HCT116 (cell line): Measurements from ENCODE around the gene PLA2G4C. TPM values are rescaled to one million over a fixed set of nuclear protein-coding genes. Genes with fewer than 3 reads are reported as not detected.

Experiments
- ATAC-seq: fragments of 200-7000 bp; cut with Tn5 transposase; 2 replicates; pipeline ENCODE4 v1.9.1; 2020; ENCODE audit warnings: mild to moderate bottlenecking, moderate library complexity
- BruUV-seq: library from RNA; stranded (reverse); fragments of 400-500 nt; replicated peaks from 2 replicates; lab custom pipeline; 2021; lab: Mats Ljungman, UMichigan
- CTCF ChIA-PET: fragments of 300-600 bp; sonication (Branson Sonifier 250); formaldehyde crosslinking; loops from one replicate; lab custom pipeline; 2021; ENCODE audit warnings: antibody characterized with exemption; lab: Charles Lee
- POLR2A ChIA-PET: fragments of 300-600, 350-600 bp; sonication (Branson Sonifier 250); formaldehyde crosslinking; loops from one replicate; lab custom pipeline; 2021; ENCODE audit warnings: antibody characterized with exemption; lab: Charles Lee
- RAD21 ChIA-PET, 2 experiments: fragments of 300-600 bp; sonication (Branson Sonifier 250); formaldehyde crosslinking; loops; one replicate each; lab custom pipeline; 2023; ENCODE audit warnings: low total read pairs in 2 of 2; ENCODE audit not compliant: uncharacterized antibody in 2 of 2, unreplicated experiment in 2 of 2, low non-redundant PET in 1 of 2; lab: Charles Lee
- DNase-seq: peaks from one replicate; pipeline ENCODE4 v3.0.0-alpha.2; 2010; ENCODE audit warnings: low read depth, low spot score
- H2AFZ ChIP-seq: fragments of 200-600 bp; shearing (Covaris generic), sonication (generic); 2 replicates; pipeline ENCODE4 v1.6.1; 2017; ENCODE audit warnings: low read depth, mixed run types, mixed read lengths, antibody characterized with exemption, low read length; ENCODE audit not compliant: poor library complexity, severe bottlenecking
- H3K27ac ChIP-seq: 2 replicates; pipeline ENCODE4 v1.5.1; 2012; ENCODE audit warnings: low read depth, low read length
- H3K27me3 ChIP-seq: fragments of 200-600 bp; sonication (generic); 2 replicates; pipeline ENCODE4 v1.6.1; 2016; ENCODE audit warnings: mixed run types, low read length, mixed read lengths; ENCODE audit not compliant: insufficient read depth
- H3K36me3 ChIP-seq, 2 experiments: fragments of 200-500 bp in 1 of 2; fragments of 200-600 bp in 1 of 2; sonication (Bioruptor generic) in 1 of 2; sonication (generic) in 1 of 2; 2 replicates each; pipeline versions ENCODE4 v1.5.1 to v1.6.1; 2014 to 2016; ENCODE audit warnings: low read length in 2 of 2, inconsistent platforms in 1 of 2, mixed read lengths in 1 of 2, mixed run types in 1 of 2; ENCODE audit not compliant: insufficient read depth in 2 of 2, control insufficient read depth in 1 of 2
- H3K4me1 ChIP-seq, 2 experiments: fragments of 200-600 bp in 1 of 2; sonication (generic) in 1 of 2; 2 replicates each; pipeline versions ENCODE4 v1.5.1 to v1.6.1; 2012 to 2017; ENCODE audit warnings: low read length in 2 of 2, inconsistent platforms in 1 of 2, mild to moderate bottlenecking in 1 of 2, mixed read lengths in 1 of 2, mixed run types in 1 of 2, moderate library complexity in 1 of 2; ENCODE audit not compliant: insufficient read depth in 2 of 2, control insufficient read depth in 1 of 2
- H3K4me2 ChIP-seq: fragments of 200-600 bp; sonication (generic); 2 replicates; pipeline ENCODE4 v1.6.1; 2017; ENCODE audit warnings: mixed run types, low read length, mixed read lengths
- H3K4me3 ChIP-seq, 2 experiments: fragments of 200-600 bp in 1 of 2; sonication (generic) in 1 of 2; replicated peaks in 1 of 2; 2 replicates each; pipeline ENCODE4 v1.5.1; 2011 to 2016; ENCODE audit warnings: low read length in 2 of 2, control low read depth in 1 of 2, low read depth in 1 of 2, mild to moderate bottlenecking in 1 of 2, mixed read lengths in 1 of 2, mixed run types in 1 of 2
- H3K79me2 ChIP-seq: fragments of 200-600 bp; sonication (generic); 2 replicates; pipeline ENCODE4 v1.6.1; 2017; ENCODE audit warnings: mild to moderate bottlenecking, mixed run types, low read length, moderate library complexity, mixed read lengths; ENCODE audit not compliant: insufficient read depth
- H3K9ac ChIP-seq: fragments of 200-600 bp; sonication (generic); 2 replicates; pipeline ENCODE4 v1.6.1; 2016; ENCODE audit warnings: low read length, mixed read lengths
- H3K9me2 ChIP-seq: fragments of 200-600 bp; sonication (generic), shearing (Covaris generic); 2 replicates; pipeline ENCODE4 v1.6.1; 2017; ENCODE audit warnings: mixed run types, mild to moderate bottlenecking, moderate library complexity; ENCODE audit not compliant: insufficient read depth
- H3K9me3 ChIP-seq, 2 experiments: fragments of 200-500 bp in 1 of 2; fragments of 200-600 bp in 1 of 2; sonication (Bioruptor generic) in 1 of 2; sonication (generic) in 1 of 2; 2 replicates each; pipeline ENCODE4 v1.6.1; 2014 to 2017; ENCODE audit warnings: low read length in 2 of 2, mixed read lengths in 2 of 2, inconsistent platforms in 1 of 2, low read depth in 1 of 2, mild to moderate bottlenecking in 1 of 2, mixed run types in 1 of 2, moderate library complexity in 1 of 2; ENCODE audit not compliant: control insufficient read depth in 1 of 2, insufficient read depth in 1 of 2
- H4K20me1 ChIP-seq: fragments of 200-600 bp; sonication (generic), shearing (Covaris generic); 2 replicates; pipeline ENCODE4 v1.6.1; 2017; ENCODE audit warnings: mixed run types, mild to moderate bottlenecking, moderate library complexity; ENCODE audit not compliant: insufficient read depth
- ATF3 ChIP-seq: IDR thresholded peaks from 2 replicates; pipeline ENCODE4 v1.6.1; 2012
- CEBPB ChIP-seq: IDR thresholded peaks from 2 replicates; pipeline ENCODE4 v1.6.1; 2012; ENCODE audit warnings: low read depth
- CTCF ChIP-seq, 3 experiments: fragments of 200-600 bp in 1 of 3; sonication (generic) in 1 of 3; IDR thresholded peaks in 2 of 3; conservative IDR thresholded peaks in 1 of 3; 2 replicates each; pipeline ENCODE4 v1.5.1; 2012 to 2017; ENCODE audit warnings: low read depth in 2 of 3, low read length in 2 of 3, antibody characterized with exemption in 1 of 3, borderline replicate concordance in 1 of 3, control low read depth in 1 of 3, mild to moderate bottlenecking in 1 of 3, mixed read lengths in 1 of 3, mixed run types in 1 of 3, moderate library complexity in 1 of 3; ENCODE audit not compliant: insufficient read depth in 1 of 3
- EGR1 ChIP-seq: IDR thresholded peaks from 2 replicates; pipeline ENCODE4 v1.6.1; 2012; ENCODE audit warnings: low read depth
- ELF1 ChIP-seq: IDR thresholded peaks from 2 replicates; pipeline ENCODE4 v1.6.1; 2012; ENCODE audit warnings: low read depth, borderline replicate concordance
- EZH2 ChIP-seq: fragments of 200-600 bp; sonication (generic); IDR thresholded peaks from 2 replicates; pipeline ENCODE4 v1.6.1; 2017; ENCODE audit warnings: antibody characterized with exemption, mixed run types
- EZH2phosphoT487 ChIP-seq: fragments of 200-600 bp; IDR thresholded peaks from 2 replicates; pipeline ENCODE4 v1.6.1; 2018; ENCODE audit warnings: antibody characterized with exemption, borderline replicate concordance
- MAX ChIP-seq: IDR thresholded peaks from 2 replicates; pipeline ENCODE4 v1.6.1; 2012
- POLR2A ChIP-seq: IDR thresholded peaks from 2 replicates; pipeline ENCODE4 v1.7.0; 2011; ENCODE audit warnings: borderline replicate concordance; ENCODE audit not compliant: insufficient read depth, insufficient read length; ENCODE audit errors: extremely low read depth
- POLR2AphosphoS5 ChIP-seq: IDR thresholded peaks from 2 replicates; pipeline ENCODE4 v1.6.1; 2011; ENCODE audit warnings: mild to moderate bottlenecking, low read depth, low read length, moderate library complexity
- RAD21 ChIP-seq: IDR thresholded peaks from 2 replicates; pipeline ENCODE4 v1.6.1; 2012; ENCODE audit warnings: low read depth, mild to moderate bottlenecking
- REST ChIP-seq: IDR thresholded peaks from 2 replicates; pipeline ENCODE4 v1.6.1; 2012; ENCODE audit warnings: low read depth
- SIN3A ChIP-seq: IDR thresholded peaks from 2 replicates; pipeline ENCODE4 v1.6.1; 2012; ENCODE audit warnings: low read depth
- SP1 ChIP-seq: IDR thresholded peaks from 2 replicates; pipeline ENCODE4 v1.6.1; 2012; ENCODE audit warnings: low read depth
- TCF7L2 ChIP-seq: IDR thresholded peaks from 2 replicates; pipeline ENCODE4 v1.7.0; 2011; ENCODE audit warnings: borderline replicate concordance, inconsistent platforms; ENCODE audit not compliant: insufficient read depth, insufficient read length; ENCODE audit errors: extremely low read depth
- YY1 ChIP-seq: IDR thresholded peaks from 2 replicates; pipeline ENCODE4 v1.6.1; 2011; ENCODE audit warnings: low read length, low read depth, moderate library complexity, mild to moderate bottlenecking; ENCODE audit not compliant: insufficient replicate concordance; ENCODE audit errors: extremely low read depth
- ZBTB33 ChIP-seq: IDR thresholded peaks from 2 replicates; pipeline ENCODE4 v1.6.1; 2011; ENCODE audit warnings: mild to moderate bottlenecking, low read length, moderate library complexity; ENCODE audit not compliant: insufficient replicate concordance; ENCODE audit errors: extremely low read depth
- ZNF274 ChIP-seq: fragments of 200-500 bp; sonication (Bioruptor generic); IDR thresholded peaks from 2 replicates; pipeline ENCODE4 v1.6.1; 2014; ENCODE audit warnings: mild to moderate bottlenecking, low read depth, low read length, inconsistent platforms
- intact Hi-C: fragments of 100-400 bp; cut with micrococcal nuclease; formaldehyde crosslinking; loops from 2 replicates; pipeline ENCODE4 v1.10.0; 2022
- total RNA-seq: library from RNA; stranded (reverse); gene quantifications from one replicate; pipeline ENCODE4 v1.2.1, GENCODE V29; 2021; ENCODE audit not compliant: unreplicated experiment

The PLA2G4C gene
- total RNA-seq, 1 experiment from 2014 or later: 1.7 TPM

GRCh38 chr19:48025480-48025879, 85.1 kb downstream of the PLA2G4C start:
- ATAC-seq (no peak), DNase-seq (no peak)
- intact Hi-C loops: no loop called here
- RAD21 ChIA-PET: no interaction called here
- CTCF ChIA-PET: no interaction called here
- Histone ChIP-seq H3K9me3 (no peaks in the 10 kb centered on the region), H3K79me2 (no peaks in the 10 kb centered on the region), H3K36me3 (no peaks in the 10 kb centered on the region), H4K20me1 (no peaks in the 10 kb centered on the region), H3K4me1 (no peaks in the 10 kb centered on the region), H3K9ac (no peak overlapping the region), H3K4me3 (no peak overlapping the region), H3K27ac (no peak overlapping the region), H2AFZ (no peak overlapping the region), H3K9me2 (no peaks in the 10 kb centered on the region), H3K27me3 (peaks cover 17% of the 10 kb centered on the region; the same call in 1 of the 2 replicates), H3K4me2 (no peak overlapping the region)
- TF ChIP-seq MAX (no peak), CEBPB (no peak), SIN3A (no peak), SP1 (no peak), RAD21 (no peak), POLR2AphosphoS5 (no peak), ELF1 (no peak), POLR2A (no peak), EZH2 (no peak), TCF7L2 (no peak), ZBTB33 (no peak), EGR1 (no peak), CTCF (IDR thresholded peaks at IDR 0.05 in 2 of 3, conservative IDR thresholded peaks at IDR 0.05 in 1 of 3; ENCODE audit: borderline replicate concordance in 1 of 3, insufficient read depth in 1 of 3, low read depth in 2 of 3, low read length in 2 of 3) (no peak), ATF3 (no peak), YY1 (no peak), ZNF274 (no peak), REST (no peak), EZH2phosphoT487 (no peak)
- POLR2A ChIA-PET: no interaction called here
- no TSS peak for BruUV-seq
